ENCODE data around the gene CLRN1.

The CLRN1 gene

DNA sequence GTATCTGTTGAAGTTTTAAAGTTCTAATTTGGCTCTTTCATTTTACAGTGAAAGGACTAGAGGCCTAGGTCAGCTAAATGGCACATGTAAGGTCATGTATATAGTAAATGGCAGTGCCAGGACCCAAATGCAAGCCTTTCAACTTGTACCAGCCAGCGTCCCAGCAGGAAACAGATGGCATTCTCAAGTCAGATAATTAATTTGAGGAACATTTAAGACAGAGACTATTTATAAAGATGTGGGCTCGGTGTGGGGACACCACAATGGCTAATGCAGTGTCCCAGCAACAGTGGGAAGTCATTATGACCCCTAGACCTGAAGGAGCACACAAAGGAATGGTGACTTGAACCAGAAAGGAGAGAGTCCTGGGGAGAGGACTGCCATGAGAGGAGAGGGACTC, 73.4 kb downstream of the CLRN1 start:
- no peak overlapping the region for H3K14ac ChIP-seq (ENCODE audit: low read length)
- no peak overlapping the region for H3K9ac ChIP-seq (ENCODE audit: low read length)
- no peak overlapping the region for H3K4me2 ChIP-seq (ENCODE audit: low read length)
- H3K9me3 ChIP-seq (ENCODE audit: insufficient read depth, low read depth, low read length) = no peaks in the 10 kb centered on the region
- no peaks in the 10 kb centered on the region for H3K36me3 ChIP-seq (ENCODE audit: control insufficient read depth in 1 of 2, insufficient read depth in 2 of 2, low read length in 2 of 2)
- H3K4ac ChIP-seq (ENCODE audit: low read depth, low read length) = no peak overlapping the region
- H4K8ac ChIP-seq (ENCODE audit: low read depth, low read length) = no peak overlapping the region
- no peak overlapping the region for H2BK12ac ChIP-seq (ENCODE audit: low read length)
- no peaks in the 10 kb centered on the region for H3K27me3 ChIP-seq (ENCODE audit: insufficient read depth, low read length)
- H2BK5ac ChIP-seq (ENCODE audit: low read depth, low read length, poor library complexity) = no peak overlapping the region
- H2AFZ ChIP-seq (ENCODE audit: insufficient read depth, low read length, poor library complexity) = no peak overlapping the region
- H2BK120ac ChIP-seq (ENCODE audit: insufficient read depth, low read length, poor library complexity) = no peak overlapping the region
- no peak overlapping the region for H3K27ac ChIP-seq (ENCODE audit: low read depth, low read length)
- H4K12ac ChIP-seq (ENCODE audit: low read depth, low read length) = no peak overlapping the region
- no peak overlapping the region for H3K23ac ChIP-seq (ENCODE audit: low read length)
- H2AK5ac ChIP-seq (ENCODE audit: low read length) = no peak overlapping the region
- peaks cover 0 to 3% of the 10 kb centered on the region in 2 experiments for H3K4me1 ChIP-seq (ENCODE audit: control insufficient read depth in 1 of 2, insufficient read depth in 2 of 2, low read length in 2 of 2)
- H3K79me1 ChIP-seq (ENCODE audit: low read length) = no peaks in the 10 kb centered on the region
- DNase-seq = no peak
- no peak overlapping the region for H3K4me3 ChIP-seq (ENCODE audit: low read depth, low read length)
- H4K91ac ChIP-seq (ENCODE audit: low read depth, low read length) = no peak overlapping the region
- WGBS (ENCODE audit: extremely low coverage, insufficient coverage, insufficient read length) = no CpG with 5 or more reads among the region's 2 CpGs
- H3K79me2 ChIP-seq (ENCODE audit: control insufficient read depth, insufficient read depth, low read length, poor library complexity) = no peaks in the 10 kb centered on the region
- no peak overlapping the region for H3K18ac ChIP-seq (ENCODE audit: low read length)

- Histone ChIP-seq H3K36me3 (ENCODE audit: control insufficient read depth in 1 of 2, insufficient read depth in 2 of 2, low read length in 2 of 2) (no peaks in the 10 kb centered on the region), H2BK12ac (ENCODE audit: low read length) (no peak overlapping the region), H3K9ac (ENCODE audit: low read length) (no peak overlapping the region), H3K4ac (ENCODE audit: low read depth, low read length) (no peak overlapping the region), H3K27ac (ENCODE audit: low read depth, low read length) (no peak overlapping the region), H4K12ac (ENCODE audit: low read depth, low read length) (no peak overlapping the region), H3K79me1 (ENCODE audit: low read length) (no peaks in the 10 kb centered on the region), H4K91ac (ENCODE audit: low read depth, low read length) (no peak overlapping the region), H3K4me3 (ENCODE audit: low read depth, low read length) (no peak overlapping the region), H3K4me2 (ENCODE audit: low read length) (no peak overlapping the region), H3K79me2 (ENCODE audit: control insufficient read depth, insufficient read depth, low read length, poor library complexity) (no peaks in the 10 kb centered on the region), H3K4me1 (ENCODE audit: control insufficient read depth in 1 of 2, insufficient read depth in 2 of 2, low read length in 2 of 2) (peaks cover 0 to 3% of the 10 kb centered on the region in 2 experiments), H3K18ac (ENCODE audit: low read length) (no peak overlapping the region), H3K9me3 (ENCODE audit: insufficient read depth, low read depth, low read length) (no peaks in the 10 kb centered on the region), H2AK5ac (ENCODE audit: low read length) (no peak overlapping the region), H2AFZ (ENCODE audit: insufficient read depth, low read length, poor library complexity) (no peak overlapping the region), H4K8ac (ENCODE audit: low read depth, low read length) (no peak overlapping the region), H3K23ac (ENCODE audit: low read length) (no peak overlapping the region), H3K27me3 (ENCODE audit: insufficient read depth, low read length) (no peaks in the 10 kb centered on the region), H2BK5ac (ENCODE audit: low read depth, low read length, poor library complexity) (no peak overlapping the region), H3K14ac (ENCODE audit: low read length) (no peak overlapping the region), H2BK120ac (ENCODE audit: insufficient read depth, low read length, poor library complexity) (no peak overlapping the region)
- WGBS (ENCODE audit: extremely low coverage, insufficient coverage, insufficient read length) = no CpG with 5 or more reads among the region's 3 CpGs
- no peak for DNase-seq
Observed at GRCh38 chr3:150898046-150898754, 74.3 kb downstream of the CLRN1 start.

GRCh38 chr3:150897592-150897991, 74.9 kb downstream of the CLRN1 start:
- no CpG with 5 or more reads among the region's 3 CpGs for WGBS (ENCODE audit: extremely low coverage, insufficient coverage, insufficient read length)
- Histone ChIP-seq H2BK12ac (ENCODE audit: low read length) (no peak overlapping the region), H2BK5ac (ENCODE audit: low read depth, low read length, poor library complexity) (no peak overlapping the region)

GRCh38 chr3:150890831-150891230, 81.7 kb downstream of the CLRN1 start:
- Histone ChIP-seq H3K79me1 (ENCODE audit: low read length) (no peaks in the 10 kb centered on the region), H2BK12ac (ENCODE audit: low read length) (no peak overlapping the region), H4K91ac (ENCODE audit: low read depth, low read length) (no peak overlapping the region), H3K4me3 (ENCODE audit: low read depth, low read length) (no peak overlapping the region), H3K14ac (ENCODE audit: low read length) (no peak overlapping the region), H3K4ac (ENCODE audit: low read depth, low read length) (no peak overlapping the region), H3K9ac (ENCODE audit: low read length) (peak overlapping the region; percentile 19), H4K12ac (ENCODE audit: low read depth, low read length) (no peak overlapping the region), H3K23ac (ENCODE audit: low read length) (no peak overlapping the region), H3K27ac (ENCODE audit: low read depth, low read length) (no peak overlapping the region), H3K18ac (ENCODE audit: low read length) (no peak overlapping the region), H3K4me2 (ENCODE audit: low read length) (no peak overlapping the region), H2AFZ (ENCODE audit: insufficient read depth, low read length, poor library complexity) (no peak overlapping the region), H2BK5ac (ENCODE audit: low read depth, low read length, poor library complexity) (no peak overlapping the region), H3K36me3 (ENCODE audit: control insufficient read depth in 1 of 2, insufficient read depth in 2 of 2, low read length in 2 of 2) (no peaks in the 10 kb centered on the region), H2AK5ac (ENCODE audit: low read length) (no peak overlapping the region), H3K27me3 (ENCODE audit: insufficient read depth, low read length) (no peaks in the 10 kb centered on the region), H4K8ac (ENCODE audit: low read depth, low read length) (no peak overlapping the region), H3K4me1 (ENCODE audit: control insufficient read depth in 1 of 2, insufficient read depth in 2 of 2, low read length in 2 of 2) (no peaks in the 10 kb centered on the region), H3K79me2 (ENCODE audit: control insufficient read depth, insufficient read depth, low read length, poor library complexity) (no peaks in the 10 kb centered on the region), H2BK120ac (ENCODE audit: insufficient read depth, low read length, poor library complexity) (no peak overlapping the region), H3K9me3 (ENCODE audit: insufficient read depth, low read depth, low read length) (peaks cover 2% of the 10 kb centered on the region)
- WGBS (ENCODE audit: extremely low coverage, insufficient coverage, insufficient read length) = no CpG with 5 or more reads among the region's 9 CpGs
- DNase-seq = no peak

More at GRCh38 chr3:150897592-150897991, 74.9 kb downstream of the CLRN1 start:
- Histone ChIP-seq H3K79me2 (ENCODE audit: control insufficient read depth, insufficient read depth, low read length, poor library complexity) (no peaks in the 10 kb centered on the region), H3K4me3 (ENCODE audit: low read depth, low read length) (no peak overlapping the region), H3K9ac (ENCODE audit: low read length) (no peak overlapping the region), H3K27ac (ENCODE audit: low read depth, low read length) (no peak overlapping the region), H3K27me3 (ENCODE audit: insufficient read depth, low read length) (no peaks in the 10 kb centered on the region), H3K14ac (ENCODE audit: low read length) (no peak overlapping the region), H3K36me3 (ENCODE audit: control insufficient read depth in 1 of 2, insufficient read depth in 2 of 2, low read length in 2 of 2) (no peaks in the 10 kb centered on the region), H3K4me1 (ENCODE audit: control insufficient read depth in 1 of 2, insufficient read depth in 2 of 2, low read length in 2 of 2) (peaks cover 0 to 3% of the 10 kb centered on the region in 2 experiments), H3K18ac (ENCODE audit: low read length) (no peak overlapping the region), H4K91ac (ENCODE audit: low read depth, low read length) (no peak overlapping the region), H3K23ac (ENCODE audit: low read length) (no peak overlapping the region), H2BK120ac (ENCODE audit: insufficient read depth, low read length, poor library complexity) (no peak overlapping the region), H3K4me2 (ENCODE audit: low read length) (no peak overlapping the region), H2AFZ (ENCODE audit: insufficient read depth, low read length, poor library complexity) (no peak overlapping the region), H3K9me3 (ENCODE audit: insufficient read depth, low read depth, low read length) (no peaks in the 10 kb centered on the region), H4K12ac (ENCODE audit: low read depth, low read length) (no peak overlapping the region), H2AK5ac (ENCODE audit: low read length) (no peak overlapping the region), H4K8ac (ENCODE audit: low read depth, low read length) (no peak overlapping the region), H3K79me1 (ENCODE audit: low read length) (no peaks in the 10 kb centered on the region), H3K4ac (ENCODE audit: low read depth, low read length) (no peak overlapping the region)
- no peak for DNase-seq

Measured in trophoblast cell (in vitro differentiated cells and primary cell).